A375 (cell line): ENCODE measurements around the gene TRIM15. TPM values are rescaled to one million over a fixed set of nuclear protein-coding genes. Genes with fewer than 3 reads are reported as not detected.

Experiments used
- small RNA-seq: library from RNA; depleted of rRNA; stranded (forward); fragments of <200 nt; gene quantifications from one replicate; pipeline ENCODE3, GENCODE V24; 2014
- total RNA-seq: library from RNA; depleted of rRNA; stranded (reverse); fragments of >200 nt; shearing (Covaris generic); gene quantifications from 2 replicates; pipeline ENCODE4 v1.2.3, GENCODE V29; 2014; rRNA removed

Gene TRIM15
- total RNA-seq = not detected in 2 replicates

GRCh38 chr6:30163090-30163917 lies at the start of gene TRIM15:
Gene TRIM15 (plus strand): TSS chr6:30163546. CDS start chr6:30163685, 139 bp downstream.

GRCh38 chr6:30135757-30136156 lies 27.6 kb upstream of the TRIM15 start, which contains the start of gene TRIM40:
Gene TRIM40 (plus strand): TSS chr6:30136140. CDS start chr6:30137037, 897 bp downstream.

GRCh38 chr6:30160785-30161531 lies 2.4 kb upstream of the TRIM15 start, which contains the start of gene TRIM10:
Gene TRIM10 (minus strand): TSS chr6:30161211. CDS start chr6:30160858, 353 bp downstream.

GRCh38 chr6:30212865-30213666 lies 49.7 kb downstream of the TRIM15 start, which contains the start of gene TRIM26:
Gene TRIM26 (minus strand): TSS chr6:30213406. CDS start chr6:30199103, 14,303 bp downstream.

Small RNA genes lying within 50 kb of the gene (small RNA-seq; reads per million reads assigned to genes)
- gene RF00554 = not detected

Other genes with a start within 250 kb of the TRIM15 start
- gene HLA-A, start 221.0 kb upstream of the TRIM15 start, total RNA-seq = 267 and 308 TPM in 2 replicates
- gene POLR1H, start 102.3 kb upstream of the TRIM15 start, total RNA-seq = 25.9 and 27.4 TPM in 2 replicates
- gene PPP1R11, start 96.3 kb upstream of the TRIM15 start, total RNA-seq = 36.8 and 40.9 TPM in 2 replicates
- not detected in 2 replicates for gene RNF39, start 87.8 kb upstream of the TRIM15 start, total RNA-seq
- gene TRIM31, start 50.5 kb upstream of the TRIM15 start, total RNA-seq = not detected in 2 replicates
- not detected in 2 replicates for gene TRIM40, start 27.4 kb upstream of the TRIM15 start, total RNA-seq
- not detected in 2 replicates for gene TRIM10, start 2.3 kb upstream of the TRIM15 start, total RNA-seq
- 23.1 and 24.6 TPM in 2 replicates for gene TRIM26, start 49.9 kb downstream of the TRIM15 start, total RNA-seq
- gene TRIM39, start 163.4 kb downstream of the TRIM15 start, total RNA-seq = 10.6 and 12.8 TPM in 2 replicates
- gene RPP21, start 181.6 kb downstream of the TRIM15 start, total RNA-seq = 34.9 and 40.2 TPM in 2 replicates